ENCODE measurements around the gene CBR4. TPM values are rescaled to one million over a fixed set of nuclear protein-coding genes. Genes with fewer than 3 reads are reported as not detected.
"Not testable (repeated sequence)": the region's sequence is repeated elsewhere in the genome, so short reads cannot be mapped to it uniquely, and the experiment has no call there.

The CBR4 gene
- total RNA-seq, 1 experiment from 2014 or later = 31.6 TPM

- no peak overlapping the region for H3K27ac ChIP-seq (ENCODE audit: low read depth, low read length, poor library complexity, severe bottlenecking)
- H3K36me3 ChIP-seq (ENCODE audit: insufficient read depth, low read length, poor library complexity, severe bottlenecking) = peaks cover 7% of the 10 kb centered on the region
- no peak overlapping the region for H3K4me3 ChIP-seq (ENCODE audit: low read depth, low read length, poor library complexity, severe bottlenecking)
- intact Hi-C loops (cut with micrococcal nuclease; ENCODE audit: unreplicated experiment) = no loop called here
- BruUV-seq (replicated peaks) = no TSS peak
- CTCF ChIA-PET = no interaction called here
- no peaks in the 10 kb centered on the region for H3K27me3 ChIP-seq (replicated peaks; ENCODE audit: insufficient read depth, low read depth, low read length, poor library complexity)
- no peak for DNase-seq (ENCODE audit: low spot score)
- TF ChIP-seq EZH2 (IDR thresholded peaks at IDR 0.05; ENCODE audit: borderline replicate concordance, low read depth, low read length, poor library complexity, severe bottlenecking) = no peak
- no peak for TF ChIP-seq CTCF (conservative IDR thresholded peaks at IDR 0.05; ENCODE audit: low read depth, low read length)
- H3K4me1 ChIP-seq (ENCODE audit: insufficient read depth, low read length, poor library complexity, severe bottlenecking) = no peaks in the 10 kb centered on the region
- no peaks in the 10 kb centered on the region for H3K9me3 ChIP-seq (ENCODE audit: low read depth, low read length, poor library complexity, severe bottlenecking)
- POLR2A ChIA-PET (ENCODE audit: low non-redundant PET) = no interaction called here
Measured at GRCh38 chr4:168993714-168994510, 16.1 kb downstream of the CBR4 start.

- POLR2A ChIA-PET (ENCODE audit: low non-redundant PET); BruUV-seq (replicated peaks); H3K4me3 ChIP-seq (ENCODE audit: low read depth, low read length, poor library complexity, severe bottlenecking); H3K4me1 ChIP-seq (ENCODE audit: insufficient read depth, low read length, poor library complexity, severe bottlenecking); H3K27me3 ChIP-seq (replicated peaks; ENCODE audit: insufficient read depth, low read depth, low read length, poor library complexity); H3K36me3 ChIP-seq (ENCODE audit: insufficient read depth, low read length, poor library complexity, severe bottlenecking); H3K9me3 ChIP-seq (ENCODE audit: low read depth, low read length, poor library complexity, severe bottlenecking); H3K27ac ChIP-seq (ENCODE audit: low read depth, low read length, poor library complexity, severe bottlenecking); intact Hi-C loops (cut with micrococcal nuclease; ENCODE audit: unreplicated experiment); DNase-seq (ENCODE audit: low spot score): not testable (repeated sequence)
- CTCF ChIA-PET = interaction anchor here (1.0 kb wide), 1 partner anchor 14 kb away, joined by 17 read pairs; no protein-coding TSS in a partner anchor
Measured at GRCh38 chr4:168992952-168993482, 17.0 kb downstream of the CBR4 start.

GRCh38 chr4:168981942-168982341 lies 28.1 kb downstream of the CBR4 start:
- Histone ChIP-seq H3K9me3 (ENCODE audit: low read depth, low read length, poor library complexity, severe bottlenecking) (peaks cover 11% of the 10 kb centered on the region), H3K4me3 (ENCODE audit: low read depth, low read length, poor library complexity, severe bottlenecking) (no peak overlapping the region), H3K27me3 (replicated peaks; ENCODE audit: insufficient read depth, low read depth, low read length, poor library complexity) (no peaks in the 10 kb centered on the region), H3K27ac (ENCODE audit: low read depth, low read length, poor library complexity, severe bottlenecking) (no peak overlapping the region), H3K4me1 (ENCODE audit: insufficient read depth, low read length, poor library complexity, severe bottlenecking) (no peaks in the 10 kb centered on the region), H3K36me3 (ENCODE audit: insufficient read depth, low read length, poor library complexity, severe bottlenecking) (peaks cover 3% of the 10 kb centered on the region)
- no peak for TF ChIP-seq EZH2 (IDR thresholded peaks at IDR 0.05; ENCODE audit: borderline replicate concordance, low read depth, low read length, poor library complexity, severe bottlenecking)
- TF ChIP-seq CTCF (conservative IDR thresholded peaks at IDR 0.05; ENCODE audit: low read depth, low read length) = no peak
- ChIA-PET CTCF (no interaction called here), POLR2A (ENCODE audit: low non-redundant PET) (no interaction called here)
- BruUV-seq (replicated peaks) = no TSS peak
- intact Hi-C loops (cut with micrococcal nuclease; ENCODE audit: unreplicated experiment) = no loop called here
- DNase-seq (ENCODE audit: low spot score) = no peak

GRCh38 chr4:168981460-168981859 lies 28.6 kb downstream of the CBR4 start:
- Histone ChIP-seq H3K4me1 (ENCODE audit: insufficient read depth, low read length, poor library complexity, severe bottlenecking) (no peaks in the 10 kb centered on the region), H3K27ac (ENCODE audit: low read depth, low read length, poor library complexity, severe bottlenecking) (no peak overlapping the region), H3K36me3 (ENCODE audit: insufficient read depth, low read length, poor library complexity, severe bottlenecking) (peaks cover 3% of the 10 kb centered on the region), H3K27me3 (replicated peaks; ENCODE audit: insufficient read depth, low read depth, low read length, poor library complexity) (no peaks in the 10 kb centered on the region), H3K9me3 (ENCODE audit: low read depth, low read length, poor library complexity, severe bottlenecking) (peaks cover 11% of the 10 kb centered on the region), H3K4me3 (ENCODE audit: low read depth, low read length, poor library complexity, severe bottlenecking) (no peak overlapping the region)
- DNase-seq (ENCODE audit: low spot score) = no peak
- ChIA-PET POLR2A (ENCODE audit: low non-redundant PET) (no interaction called here), CTCF (no interaction called here)
- intact Hi-C loops (cut with micrococcal nuclease; ENCODE audit: unreplicated experiment) = no loop called here
- TF ChIP-seq CTCF (conservative IDR thresholded peaks at IDR 0.05; ENCODE audit: low read depth, low read length) (no peak), EZH2 (IDR thresholded peaks at IDR 0.05; ENCODE audit: borderline replicate concordance, low read depth, low read length, poor library complexity, severe bottlenecking) (no peak)
- BruUV-seq (replicated peaks) = no TSS peak

All from A673 (cell line).